ENCODE measurements around the gene REXO4. TPM values are rescaled to one million over a fixed set of nuclear protein-coding genes. Genes with fewer than 3 reads are reported as not detected.
A peak's percentile ranks its signal among the peaks of the same experiment; 100 is the strongest.

REXO4 gene
- total and polyA plus RNA-seq, 2 of the 13 experiments (the other 11 are each of a cell fraction or from before 2014, with no cell fraction given) = 18.5 to 30.4 TPM

DNA sequence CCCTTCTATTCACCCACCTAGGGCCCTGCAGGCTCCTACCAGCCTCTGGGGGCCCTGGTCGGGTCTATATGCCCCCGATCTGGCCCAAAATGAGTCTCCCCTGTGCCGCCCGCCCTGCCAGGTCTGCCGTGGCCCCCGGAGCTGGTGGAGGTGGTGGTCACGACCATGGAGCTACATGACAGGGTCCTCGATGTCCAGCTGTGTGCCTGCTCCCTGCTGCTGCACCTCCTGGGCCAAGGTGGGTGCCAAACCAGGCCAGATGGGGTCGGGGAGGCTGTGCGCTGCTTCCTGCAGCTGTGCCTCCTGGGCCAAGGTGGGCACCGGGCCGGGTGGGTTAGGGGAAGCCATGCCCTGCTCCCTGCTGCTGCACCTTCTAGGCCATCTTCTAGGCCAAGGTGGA lies 17.5 kb downstream of the REXO4 start (continued):
- TF ChIP-seq ZBTB49 (CRISPR knock-in tag; IDR thresholded peaks at IDR 0.05; ENCODE audit: borderline replicate concordance) (no peak), ZNF260 (CRISPR knock-in tag; IDR thresholded peaks at IDR 0.05; ENCODE audit: borderline replicate concordance, low read depth) (no peak), ZNF598 (CRISPR knock-in tag; IDR thresholded peaks at IDR 0.05; ENCODE audit: borderline replicate concordance) (no peak), FOXO1 (CRISPR knock-in tag; IDR thresholded peaks at IDR 0.05) (no peak), ZNF605 (CRISPR knock-in tag; IDR thresholded peaks at IDR 0.05) (no peak), SNRNP70 (IDR thresholded peaks at IDR 0.05; ENCODE audit: low read depth, low read length) (no peak), RERE (CRISPR knock-in tag; IDR thresholded peaks at IDR 0.05; ENCODE audit: low read depth) (no peak), MAFK (conservative IDR thresholded peaks at IDR 0.05 in 1 of 2, IDR thresholded peaks at IDR 0.05 in 1 of 2; ENCODE audit: low read length in 2 of 2) (no peak), KDM2A (CRISPR knock-in tag; IDR thresholded peaks at IDR 0.05; ENCODE audit: borderline replicate concordance, low read depth) (0 out of 2 replicates have a peak, but pooled peaks have one; percentile 7)
- TF ChIP-seq, protein P1, sequence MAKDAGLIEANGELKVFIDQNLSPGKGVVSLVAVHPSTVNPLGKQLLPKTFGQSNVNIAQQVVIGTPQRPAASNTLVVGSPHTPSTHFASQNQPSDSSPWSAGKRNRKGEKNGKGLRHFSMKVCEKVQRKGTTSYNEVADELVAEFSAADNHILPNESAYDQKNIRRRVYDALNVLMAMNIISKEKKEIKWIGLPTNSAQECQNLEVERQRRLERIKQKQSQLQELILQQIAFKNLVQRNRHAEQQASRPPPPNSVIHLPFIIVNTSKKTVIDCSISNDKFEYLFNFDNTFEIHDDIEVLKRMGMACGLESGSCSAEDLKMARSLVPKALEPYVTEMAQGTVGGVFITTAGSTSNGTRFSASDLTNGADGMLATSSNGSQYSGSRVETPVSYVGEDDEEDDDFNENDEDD (CRISPR knock-in tag; IDR thresholded peaks at IDR 0.05; ENCODE audit: borderline replicate concordance) = no peak
- TF ChIP-seq, protein P2, sequence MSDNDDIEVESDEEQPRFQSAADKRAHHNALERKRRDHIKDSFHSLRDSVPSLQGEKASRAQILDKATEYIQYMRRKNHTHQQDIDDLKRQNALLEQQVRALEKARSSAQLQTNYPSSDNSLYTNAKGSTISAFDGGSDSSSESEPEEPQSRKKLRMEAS (IDR thresholded peaks at IDR 0.05) = no peak
